Neural cell (in vitro differentiated cells): ENCODE results near the gene SLAMF1.

Experiments used
- CTCF ChIP-seq: fragments of 450-650 bp; IDR thresholded peaks from 2 replicates; pipeline ENCODE4 v1.5.1; 2014; ENCODE audit warnings: antibody characterized with exemption, mild to moderate bottlenecking, moderate library complexity; ENCODE audit not compliant: poor library complexity, severe bottlenecking
- EZH2 ChIP-seq: fragments of 200-600, 300-800 bp; shearing (Covaris generic), sonication (generic); IDR thresholded peaks from 2 replicates; pipeline ENCODE4 v1.6.1; 2014; ENCODE audit warnings: antibody characterized with exemption, low read length, borderline replicate concordance, mild to moderate bottlenecking; ENCODE audit not compliant: insufficient read depth, poor library complexity, severe bottlenecking
- POLR2AphosphoS5 ChIP-seq: IDR thresholded peaks from 2 replicates; pipeline ENCODE4 v1.6.1; 2012
- SMC3 ChIP-seq: fragments of 450-650 bp; conservative IDR thresholded peaks from 2 replicates; pipeline ENCODE4 v1.6.1; 2014; ENCODE audit warnings: antibody characterized with exemption, mild to moderate bottlenecking, moderate library complexity; ENCODE audit not compliant: poor library complexity
- TF ChIP-seq, protein P1 (sequence below): IDR thresholded peaks from 2 replicates; pipeline ENCODE4 v1.6.1; 2012; ENCODE audit warnings: borderline replicate concordance

DNA sequence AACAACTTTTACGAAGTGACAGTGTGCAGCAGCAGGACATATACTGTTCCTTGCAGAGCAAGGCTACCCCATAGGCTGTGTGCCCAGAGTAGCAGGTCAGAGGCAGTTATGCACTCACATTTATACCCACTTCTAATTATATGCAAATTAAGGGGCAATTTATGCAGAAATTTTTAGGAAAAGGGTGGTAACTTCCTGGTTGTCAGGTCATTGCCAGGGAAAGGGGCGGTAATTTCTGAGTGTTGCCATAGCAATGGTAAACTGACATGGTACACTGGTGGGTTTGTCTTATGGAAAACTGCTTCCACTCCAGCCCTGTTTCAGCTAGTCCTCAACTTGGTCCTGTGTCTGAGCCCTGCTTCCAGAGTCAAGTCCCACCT lies 12.0 kb upstream of the SLAMF1 start:
- no peak for TF ChIP-seq CTCF
- TF ChIP-seq SMC3: no peak
- no peak for TF ChIP-seq POLR2AphosphoS5
- TF ChIP-seq, protein P1, sequence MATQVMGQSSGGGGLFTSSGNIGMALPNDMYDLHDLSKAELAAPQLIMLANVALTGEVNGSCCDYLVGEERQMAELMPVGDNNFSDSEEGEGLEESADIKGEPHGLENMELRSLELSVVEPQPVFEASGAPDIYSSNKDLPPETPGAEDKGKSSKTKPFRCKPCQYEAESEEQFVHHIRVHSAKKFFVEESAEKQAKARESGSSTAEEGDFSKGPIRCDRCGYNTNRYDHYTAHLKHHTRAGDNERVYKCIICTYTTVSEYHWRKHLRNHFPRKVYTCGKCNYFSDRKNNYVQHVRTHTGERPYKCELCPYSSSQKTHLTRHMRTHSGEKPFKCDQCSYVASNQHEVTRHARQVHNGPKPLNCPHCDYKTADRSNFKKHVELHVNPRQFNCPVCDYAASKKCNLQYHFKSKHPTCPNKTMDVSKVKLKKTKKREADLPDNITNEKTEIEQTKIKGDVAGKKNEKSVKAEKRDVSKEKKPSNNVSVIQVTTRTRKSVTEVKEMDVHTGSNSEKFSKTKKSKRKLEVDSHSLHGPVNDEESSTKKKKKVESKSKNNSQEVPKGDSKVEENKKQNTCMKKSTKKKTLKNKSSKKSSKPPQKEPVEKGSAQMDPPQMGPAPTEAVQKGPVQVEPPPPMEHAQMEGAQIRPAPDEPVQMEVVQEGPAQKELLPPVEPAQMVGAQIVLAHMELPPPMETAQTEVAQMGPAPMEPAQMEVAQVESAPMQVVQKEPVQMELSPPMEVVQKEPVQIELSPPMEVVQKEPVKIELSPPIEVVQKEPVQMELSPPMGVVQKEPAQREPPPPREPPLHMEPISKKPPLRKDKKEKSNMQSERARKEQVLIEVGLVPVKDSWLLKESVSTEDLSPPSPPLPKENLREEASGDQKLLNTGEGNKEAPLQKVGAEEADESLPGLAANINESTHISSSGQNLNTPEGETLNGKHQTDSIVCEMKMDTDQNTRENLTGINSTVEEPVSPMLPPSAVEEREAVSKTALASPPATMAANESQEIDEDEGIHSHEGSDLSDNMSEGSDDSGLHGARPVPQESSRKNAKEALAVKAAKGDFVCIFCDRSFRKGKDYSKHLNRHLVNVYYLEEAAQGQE: no peak
- TF ChIP-seq EZH2: no peak
